HepG2 (cell line): ENCODE results near the gene VRK3. TPM values are rescaled to one million over a fixed set of nuclear protein-coding genes. Genes with fewer than 3 reads are reported as not detected.

Experiments
- ATAC-seq: fragments of 200-7000 bp; cut with Tn5 transposase; 3 replicates; pipeline ENCODE4 v1.9.1; 2020; ENCODE audit warnings: mild to moderate bottlenecking, moderate library complexity
- BruUV-seq: library from RNA; stranded (reverse); fragments of 400-500 nt; replicated peaks from 2 replicates; lab custom pipeline; 2021; lab: Mats Ljungman, UMichigan
- CTCF ChIA-PET: fragments of 300-600 bp; formaldehyde crosslinking; extraction: SDS; loops from one replicate; lab custom pipeline; 2021; ENCODE audit warnings: low total read pairs, inconsistent platforms, low intra/inter-chr PET ratio; lab: Yijun Ruan, JAX
- POLR2A ChIA-PET: fragments of 350-600 bp; sonication (Branson Sonifier 250); formaldehyde crosslinking; loops from one replicate; lab custom pipeline; 2020; ENCODE audit warnings: antibody characterized with exemption, inconsistent platforms; lab: Yijun Ruan, JAX
- DNase-seq: peaks from one replicate; pipeline ENCODE4 v3.0.0-alpha.2; 2015; ENCODE audit warnings: low spot score
- FAIRE-seq: peaks from 3 replicates; lab custom pipeline; 2011; peaks lifted over from hg19 to GRCh38; lab: Jason Lieb, UNC
- H2AFZ ChIP-seq: one replicate; pipeline ENCODE4 v1.6.1; 2011; ENCODE audit warnings: low read length, inconsistent platforms
- H3K27ac ChIP-seq: fragments of 300-600 bp; 3 replicates; pipeline ENCODE4 v1.8.0; 2011; ENCODE audit warnings: mixed run types, mild to moderate bottlenecking, mixed read lengths, low read length, inconsistent platforms; ENCODE audit not compliant: insufficient read depth; ENCODE audit errors: extremely low read length
- H3K27me3 ChIP-seq, 2 experiments: fragments of 200-600 bp in 1 of 2; 2 replicates in 1 of 2; 3 replicates in 1 of 2; pipeline versions ENCODE4 v1.6.0 to v1.8.0; 2011; ENCODE audit warnings: low read length in 2 of 2, mild to moderate bottlenecking in 2 of 2, moderate library complexity in 2 of 2, inconsistent platforms in 1 of 2; ENCODE audit not compliant: insufficient read depth in 2 of 2, control insufficient read depth in 1 of 2
- H3K36me3 ChIP-seq, 2 experiments: fragments of 200-600 bp in 1 of 2; replicated peaks in 1 of 2; 2 replicates in 1 of 2; 3 replicates in 1 of 2; pipeline versions ENCODE4 v1.5.1 to v1.8.0; 2011; ENCODE audit warnings: low read length in 2 of 2, inconsistent platforms in 1 of 2; ENCODE audit not compliant: insufficient read depth in 2 of 2, control insufficient read depth in 1 of 2
- H3K4me1 ChIP-seq: 2 replicates; pipeline ENCODE4 v1.5.1; 2012; ENCODE audit warnings: low read length, inconsistent platforms; ENCODE audit not compliant: insufficient read depth
- H3K4me2 ChIP-seq: 2 replicates; pipeline ENCODE4 v1.6.0; 2011; ENCODE audit warnings: low read depth, low read length, inconsistent platforms
- H3K4me3 ChIP-seq, 3 experiments: fragments of 200-600 bp in 1 of 3; sonication (generic), shearing (Covaris generic) in 1 of 3; replicated peaks in 1 of 3; 2 replicates each; pipeline ENCODE4 v1.5.1; 2011 to 2016; ENCODE audit warnings: low read length in 3 of 3, inconsistent platforms in 2 of 3, low read depth in 2 of 3, mild to moderate bottlenecking in 2 of 3, control low read depth in 1 of 3, mixed read lengths in 1 of 3; ENCODE audit not compliant: insufficient read depth in 1 of 3
- H3K79me2 ChIP-seq: one replicate; pipeline ENCODE4 v1.6.1; 2011; ENCODE audit warnings: low read length, inconsistent platforms; ENCODE audit not compliant: insufficient read depth
- H3K9ac ChIP-seq: 2 replicates; pipeline ENCODE4 v1.6.0; 2011; ENCODE audit warnings: mild to moderate bottlenecking, low read depth, low read length, inconsistent platforms; ENCODE audit not compliant: insufficient read depth
- H3K9me3 ChIP-seq: 2 replicates; pipeline ENCODE4 v1.5.1; 2012; ENCODE audit warnings: mild to moderate bottlenecking, low read length
- H4K20me1 ChIP-seq: 2 replicates; pipeline ENCODE4 v1.6.0; 2011; ENCODE audit warnings: inconsistent platforms, mild to moderate bottlenecking, low read length, moderate library complexity; ENCODE audit not compliant: insufficient read depth
- CCDC6 ChIP-seq: sonication (generic); formaldehyde crosslinking; IDR thresholded peaks from 2 replicates; pipeline ENCODE4 v1.8.1; 2022; ENCODE audit warnings: mild to moderate bottlenecking, missing genetic modification reagents, moderate library complexity
- CTCF ChIP-seq: sonication (generic); formaldehyde crosslinking; IDR thresholded peaks from 2 replicates; pipeline ENCODE4 v1.5.0; 2020; ENCODE audit warnings: mild to moderate bottlenecking, missing genetic modification reagents, moderate library complexity
- E2F1 ChIP-seq: sonication (generic); formaldehyde crosslinking; IDR thresholded peaks from 2 replicates; pipeline ENCODE4 v1.5.0; 2020; ENCODE audit warnings: missing genetic modification reagents
- MAX ChIP-seq: IDR thresholded peaks from 2 replicates; pipeline ENCODE4 v1.6.1; 2012; ENCODE audit warnings: inconsistent platforms
- MEIS1 ChIP-seq: sonication (generic); formaldehyde crosslinking; IDR thresholded peaks from 2 replicates; pipeline ENCODE4 v1.9.0; 2021; ENCODE audit warnings: mild to moderate bottlenecking, missing genetic modification reagents, moderate library complexity, borderline replicate concordance
- SNRNP70 ChIP-seq: fragments of 200-400 bp; formaldehyde crosslinking; IDR thresholded peaks from 2 replicates; pipeline ENCODE4 v1.6.1; 2017; ENCODE audit warnings: mild to moderate bottlenecking, low read depth, low read length, moderate library complexity
- TSC22D2 ChIP-seq: sonication (generic); formaldehyde crosslinking; IDR thresholded peaks from 2 replicates; pipeline ENCODE4 v1.5.1; 2020; ENCODE audit warnings: missing genetic modification reagents, mild to moderate bottlenecking, borderline replicate concordance
- ZBTB10 ChIP-seq: sonication (generic); formaldehyde crosslinking; IDR thresholded peaks from 2 replicates; pipeline ENCODE4 v1.4.0; 2020; ENCODE audit warnings: missing genetic modification reagents, borderline replicate concordance
- ZNF44 ChIP-seq: sonication (generic); formaldehyde crosslinking; IDR thresholded peaks from 2 replicates; pipeline ENCODE4 v1.5.1; 2020; ENCODE audit warnings: mild to moderate bottlenecking, missing genetic modification reagents
- ZNF468 ChIP-seq: sonication (generic); formaldehyde crosslinking; IDR thresholded peaks from 2 replicates; pipeline ENCODE4 v1.8.0; 2022; ENCODE audit warnings: mild to moderate bottlenecking, moderate library complexity, missing genetic modification reagents
- WGBS: methylation state at CpG from one replicate; pipeline ENCODE4 v1.1.6; 2017; ENCODE audit warnings: low lambda C conversion rate; 5-methylcytosine and 5-hydroxymethylcytosine counted together
- in situ Hi-C: cut with HindIII; loops from 2 replicates; pipeline ENCODE4 v1.10.0; 2017; ENCODE audit warnings: low pct_unique_long_range_greater_than_20kb; ENCODE audit not compliant: extremely low pct_ligation_motif_present
- intact Hi-C: fragments of 100-400 bp; cut with micrococcal nuclease; formaldehyde crosslinking; loops from one replicate; pipeline ENCODE4 v1.10.0; 2022; ENCODE audit not compliant: unreplicated experiment
- polyA plus RNA-seq, 8 experiments: library from polyadenylated mRNA; depleted of rRNA in 3 of 8; stranded (reverse) in 7 of 8; unstranded in 1 of 8; fragments of >200 nt; fragmentation: Illumina TruSeq in 4 of 8; extraction: Trizol in 4 of 8; gene quantifications; 2 replicates each; pipeline versions ENCODE4 v1.2.1 to v1.2.3, GENCODE V29; 2011 to 2016; ENCODE audit warnings: low read depth in 4 of 8, missing spikeins in 1 of 8, mixed read lengths in 1 of 8; ENCODE audit not compliant: insufficient read depth in 1 of 8
- total RNA-seq, 5 experiments: library from RNA; depleted of rRNA; stranded (reverse); fragments of >200 nt; fragmentation: Illumina TruSeq; extraction: Trizol; gene quantifications; 2 replicates each; pipeline ENCODE4 v1.2.3, GENCODE V29; 2016; ENCODE audit warnings: low read depth in 1 of 5
- TF ChIP-seq, protein P1 (sequence below): sonication (generic); formaldehyde crosslinking; IDR thresholded peaks from 2 replicates; pipeline ENCODE4 v1.4.0; 2020; ENCODE audit warnings: missing genetic modification reagents

Gene VRK3
- total and polyA plus RNA-seq, 2 of the 13 experiments (the other 11 are each of a cell fraction or from before 2014, with no cell fraction given) = 23.8 to 28.3 TPM

GRCh38 chr19:49949742-49950589, 75.2 kb downstream of the VRK3 start:
- FAIRE-seq (no peak), ATAC-seq (no peak), DNase-seq (no peak)
- Histone ChIP-seq H3K4me2 (no peak overlapping the region), H3K9me3 (no peaks in the 10 kb centered on the region), H2AFZ (no peak overlapping the region), H3K79me2 (no peaks in the 10 kb centered on the region), H3K9ac (no peak overlapping the region), H3K4me1 (peaks cover 40% of the 10 kb centered on the region), H3K27me3 (peaks cover 0 to 29% of the 10 kb centered on the region in 2 experiments; a peak in 3 of 5 replicates), H4K20me1 (no peaks in the 10 kb centered on the region), H3K27ac (no peak overlapping the region), H3K36me3 (no peaks in the 10 kb centered on the region), H3K4me3 (no peak overlapping the region)
- POLR2A ChIA-PET = no interaction called here
- in situ Hi-C loops = no loop called here
- BruUV-seq = no TSS peak
- CTCF ChIA-PET = no interaction called here
- 55% methylated on average over 6 of the region's 11 CpGs for WGBS
- intact Hi-C loops = no loop called here
- no peak for TF ChIP-seq ZBTB10 (CRISPR knock-in tag)
- TF ChIP-seq SNRNP70 = no peak
- no peak for TF ChIP-seq CCDC6
- TF ChIP-seq, protein P1, sequence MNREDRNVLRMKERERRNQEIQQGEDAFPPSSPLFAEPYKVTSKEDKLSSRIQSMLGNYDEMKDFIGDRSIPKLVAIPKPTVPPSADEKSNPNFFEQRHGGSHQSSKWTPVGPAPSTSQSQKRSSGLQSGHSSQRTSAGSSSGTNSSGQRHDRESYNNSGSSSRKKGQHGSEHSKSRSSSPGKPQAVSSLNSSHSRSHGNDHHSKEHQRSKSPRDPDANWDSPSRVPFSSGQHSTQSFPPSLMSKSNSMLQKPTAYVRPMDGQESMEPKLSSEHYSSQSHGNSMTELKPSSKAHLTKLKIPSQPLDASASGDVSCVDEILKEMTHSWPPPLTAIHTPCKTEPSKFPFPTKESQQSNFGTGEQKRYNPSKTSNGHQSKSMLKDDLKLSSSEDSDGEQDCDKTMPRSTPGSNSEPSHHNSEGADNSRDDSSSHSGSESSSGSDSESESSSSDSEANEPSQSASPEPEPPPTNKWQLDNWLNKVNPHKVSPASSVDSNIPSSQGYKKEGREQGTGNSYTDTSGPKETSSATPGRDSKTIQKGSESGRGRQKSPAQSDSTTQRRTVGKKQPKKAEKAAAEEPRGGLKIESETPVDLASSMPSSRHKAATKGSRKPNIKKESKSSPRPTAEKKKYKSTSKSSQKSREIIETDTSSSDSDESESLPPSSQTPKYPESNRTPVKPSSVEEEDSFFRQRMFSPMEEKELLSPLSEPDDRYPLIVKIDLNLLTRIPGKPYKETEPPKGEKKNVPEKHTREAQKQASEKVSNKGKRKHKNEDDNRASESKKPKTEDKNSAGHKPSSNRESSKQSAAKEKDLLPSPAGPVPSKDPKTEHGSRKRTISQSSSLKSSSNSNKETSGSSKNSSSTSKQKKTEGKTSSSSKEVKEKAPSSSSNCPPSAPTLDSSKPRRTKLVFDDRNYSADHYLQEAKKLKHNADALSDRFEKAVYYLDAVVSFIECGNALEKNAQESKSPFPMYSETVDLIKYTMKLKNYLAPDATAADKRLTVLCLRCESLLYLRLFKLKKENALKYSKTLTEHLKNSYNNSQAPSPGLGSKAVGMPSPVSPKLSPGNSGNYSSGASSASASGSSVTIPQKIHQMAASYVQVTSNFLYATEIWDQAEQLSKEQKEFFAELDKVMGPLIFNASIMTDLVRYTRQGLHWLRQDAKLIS (CRISPR knock-in tag) = no peak
- no peak for TF ChIP-seq E2F1 (CRISPR knock-in tag)
- no peak for TF ChIP-seq MEIS1 (CRISPR knock-in tag)
- TF ChIP-seq CTCF (CRISPR knock-in tag) = no peak
- TF ChIP-seq TSC22D2 (CRISPR knock-in tag) = no peak
- no peak for TF ChIP-seq ZNF44 (CRISPR knock-in tag)
- no peak for TF ChIP-seq ZNF468 (CRISPR knock-in tag)
- no peak for TF ChIP-seq MAX
